ENCODE data around the gene ERI3.

ERI3 gene

GRCh38 chr1:44354840-44355581 lies at the start of gene ERI3:
TSS of gene ERI3 (minus strand) at chr1:44355257. CDS start at chr1:44355026, 231 bp downstream.
- no peak for TF ChIP-seq CTCF (IDR thresholded peaks at IDR 0.05; ENCODE audit: borderline replicate concordance, insufficient read depth, low read depth, low read length)

GRCh38 chr1:44401256-44402228 lies 46.5 kb upstream of the ERI3 start:
- no peak overlapping the region for H3K4me3 ChIP-seq (ENCODE audit: low read depth, low read length)
- TF ChIP-seq CTCF (IDR thresholded peaks at IDR 0.05; ENCODE audit: borderline replicate concordance, insufficient read depth, low read depth, low read length): no peak

More at GRCh38 chr1:44354840-44355581, at the start of gene ERI3:
- peak within 1 kb of the TSS; percentile 67 for H3K4me3 ChIP-seq (ENCODE audit: low read depth, low read length)

GRCh38 chr1:44390277-44390676 lies 35.2 kb upstream of the ERI3 start:
- no peak overlapping the region for H3K4me3 ChIP-seq (ENCODE audit: low read depth, low read length)
- no peak for TF ChIP-seq CTCF (IDR thresholded peaks at IDR 0.05; ENCODE audit: borderline replicate concordance, insufficient read depth, low read depth, low read length)

GRCh38 chr1:44389437-44389836 lies 34.4 kb upstream of the ERI3 start:
- TF ChIP-seq CTCF (IDR thresholded peaks at IDR 0.05; ENCODE audit: borderline replicate concordance, insufficient read depth, low read depth, low read length): no peak

GRCh38 chr1:44388551-44388950 lies 33.5 kb upstream of the ERI3 start:
- no peak overlapping the region for H3K4me3 ChIP-seq (ENCODE audit: low read depth, low read length)
- no peak for TF ChIP-seq CTCF (IDR thresholded peaks at IDR 0.05; ENCODE audit: borderline replicate concordance, insufficient read depth, low read depth, low read length)

More at GRCh38 chr1:44389437-44389836, 34.4 kb upstream of the ERI3 start:
- H3K4me3 ChIP-seq (ENCODE audit: low read depth, low read length): no peak overlapping the region

- TF ChIP-seq CTCF (IDR thresholded peaks at IDR 0.05; ENCODE audit: borderline replicate concordance, insufficient read depth, low read depth, low read length): no peak
These were observed 25.7 kb upstream of the ERI3 start for GRCh38 chr1:44380666-44381177.

More at GRCh38 chr1:44380666-44381177, 25.7 kb upstream of the ERI3 start:
- H3K4me3 ChIP-seq (ENCODE audit: low read depth, low read length): no peak overlapping the region

Data from GM12875 (cell line).